GM18507 (cell line): Measurements from ENCODE around the gene MRPS12.
"Not testable (repeated sequence)": the region's sequence is repeated elsewhere in the genome, so short reads cannot be mapped to it uniquely, and the experiment has no call there.

Experiments used
- DNase-seq: peaks from one replicate; pipeline ENCODE4 v3.0.0; 2011; ENCODE audit warnings: low read depth; ENCODE audit not compliant: insufficient read length; ENCODE audit errors: extremely low spot score
- FAIRE-seq: peaks from 2 replicates; lab custom pipeline; 2011; peaks lifted over from hg19 to GRCh38; lab: Jason Lieb, UNC

Gene MRPS12

GRCh38 chr19:38930776-38931520 is at the start of gene MRPS12:
Gene MRPS12, plus strand, starts transcription at chr19:38930944. Its CDS starts 351 bp downstream, at chr19:38931295.
- DNase-seq (peak; percentile 96), FAIRE-seq (peak; percentile 100)

DNA sequence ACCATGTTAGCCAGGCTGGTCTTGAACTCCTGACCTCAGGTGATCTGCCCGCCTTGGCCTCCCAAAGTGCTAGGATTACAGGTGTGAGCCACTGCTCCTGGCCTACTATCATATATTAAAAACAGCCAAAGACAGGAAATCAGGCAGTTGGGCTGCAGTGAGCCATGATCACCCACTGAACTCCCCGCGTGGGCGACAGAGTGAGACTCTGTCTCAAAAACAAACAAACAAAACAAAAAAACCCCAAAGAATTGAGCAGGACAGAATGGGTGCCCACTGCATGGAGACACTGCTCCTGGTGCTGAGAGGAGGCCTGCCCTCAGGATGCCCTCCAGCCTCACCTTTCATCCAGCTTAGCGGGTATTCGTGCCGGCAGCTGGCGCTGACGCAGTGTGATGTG is 47.5 kb upstream of the MRPS12 start:
- FAIRE-seq (no peak), DNase-seq (no peak)

GRCh38 chr19:38884691-38885090 is 46.1 kb upstream of the MRPS12 start:
- not testable (repeated sequence) for FAIRE-seq

GRCh38 chr19:38888876-38889275 is 41.9 kb upstream of the MRPS12 start:
- no peak for FAIRE-seq

More at GRCh38 chr19:38884691-38885090, 46.1 kb upstream of the MRPS12 start:
- not testable (repeated sequence) for DNase-seq

DNA sequence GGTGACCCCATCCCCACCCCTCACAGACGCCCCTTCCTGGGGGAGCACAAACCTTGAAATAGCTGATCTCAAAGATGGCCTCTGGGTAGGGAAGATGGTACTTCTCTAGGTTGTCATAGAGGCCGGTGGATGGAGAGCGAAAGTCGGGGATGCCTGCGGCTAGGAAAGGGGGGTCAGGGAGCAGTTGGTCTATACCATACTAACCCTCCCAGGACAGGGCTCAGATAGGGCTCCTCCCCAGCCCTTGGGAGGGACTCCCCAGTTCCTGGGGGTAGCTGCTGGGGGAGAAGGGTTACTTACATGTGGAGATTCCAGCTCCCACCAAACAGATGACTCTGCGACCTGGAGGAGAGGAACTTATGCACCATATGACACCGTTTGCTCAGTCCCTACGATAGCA is 40.9 kb upstream of the MRPS12 start:
- no peak for DNase-seq
- FAIRE-seq: no peak

More at GRCh38 chr19:38888876-38889275, 41.9 kb upstream of the MRPS12 start:
- DNase-seq: no peak

DNA sequence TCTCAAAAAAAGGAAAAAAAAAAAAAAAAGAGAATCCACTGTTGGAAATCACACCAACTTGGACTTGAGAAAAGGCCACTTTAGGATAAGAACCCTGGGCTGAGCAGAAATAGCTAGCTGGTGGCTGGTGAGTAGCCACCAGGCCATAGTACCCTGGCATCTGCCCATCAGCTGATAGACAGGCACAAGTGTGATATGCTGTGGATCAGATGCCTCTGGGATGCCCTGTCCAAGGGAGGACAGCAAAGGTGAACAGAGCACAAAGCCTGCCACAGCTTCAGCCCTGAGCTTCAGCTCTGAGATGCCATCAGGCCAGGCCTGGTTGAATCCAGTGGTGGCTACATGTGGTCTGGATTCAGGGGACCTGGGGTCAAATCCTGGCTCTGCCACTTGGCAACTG is 40.1 kb upstream of the MRPS12 start:
- FAIRE-seq (no peak), DNase-seq (no peak)

- no peak for DNase-seq
- FAIRE-seq: no peak
These were observed 39.0 kb upstream of the MRPS12 start for GRCh38 chr19:38891771-38892170.

GRCh38 chr19:38892841-38893240 is 37.9 kb upstream of the MRPS12 start:
- no peak for FAIRE-seq
- no peak for DNase-seq

- DNase-seq (no peak), FAIRE-seq (no peak)
These were observed 37.4 kb upstream of the MRPS12 start for GRCh38 chr19:38893341-38893771.

GRCh38 chr19:38894968-38895367 is 35.8 kb upstream of the MRPS12 start:
- FAIRE-seq (no peak), DNase-seq (no peak)

DNA sequence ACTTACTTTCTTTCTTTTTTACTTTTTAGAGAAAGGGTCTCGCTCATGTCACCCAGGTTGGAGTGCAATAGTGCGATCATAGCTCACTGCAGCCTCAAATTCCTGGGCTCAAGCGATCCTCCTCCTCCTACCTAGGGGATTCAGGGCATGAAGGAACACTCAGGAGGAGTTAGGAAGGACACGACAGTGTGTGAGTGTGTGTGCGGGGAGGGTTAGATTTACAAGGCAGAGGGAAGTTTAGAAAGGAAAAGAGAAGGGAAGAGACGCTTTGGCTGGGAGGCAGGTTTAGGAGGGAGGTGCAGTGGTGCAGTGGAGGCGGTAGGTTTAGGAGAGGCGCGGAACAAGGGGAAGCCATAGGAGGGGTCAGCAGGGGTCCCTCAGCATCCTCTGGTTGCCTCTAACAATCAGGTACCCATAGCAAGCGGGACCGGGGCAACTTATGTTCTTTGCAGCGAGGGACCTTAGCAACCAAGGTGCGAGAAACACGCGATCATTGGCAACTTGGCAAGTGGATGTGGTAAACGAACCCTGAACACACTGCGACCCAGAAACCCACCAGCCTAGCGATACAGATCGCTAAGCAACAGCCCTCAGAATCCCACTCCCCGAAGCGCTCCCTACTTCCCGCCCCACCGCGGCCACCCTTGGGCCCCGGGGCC is 31.8 kb upstream of the MRPS12 start:
- FAIRE-seq: no peak
- DNase-seq: no peak

- peak; percentile 97 for DNase-seq
- peak; percentile 99 for FAIRE-seq
These were observed 31.1 kb upstream of the MRPS12 start, which contains the start of the genes NFKBIB and SIRT2 for GRCh38 chr19:38899447-38900201. Gene NFKBIB, plus strand, starts transcription at chr19:38899969. Its CDS starts 64 bp downstream, at chr19:38900033. Gene SIRT2, minus strand, starts transcription at chr19:38899618. Its CDS starts 97 bp downstream, at chr19:38899521.

DNA sequence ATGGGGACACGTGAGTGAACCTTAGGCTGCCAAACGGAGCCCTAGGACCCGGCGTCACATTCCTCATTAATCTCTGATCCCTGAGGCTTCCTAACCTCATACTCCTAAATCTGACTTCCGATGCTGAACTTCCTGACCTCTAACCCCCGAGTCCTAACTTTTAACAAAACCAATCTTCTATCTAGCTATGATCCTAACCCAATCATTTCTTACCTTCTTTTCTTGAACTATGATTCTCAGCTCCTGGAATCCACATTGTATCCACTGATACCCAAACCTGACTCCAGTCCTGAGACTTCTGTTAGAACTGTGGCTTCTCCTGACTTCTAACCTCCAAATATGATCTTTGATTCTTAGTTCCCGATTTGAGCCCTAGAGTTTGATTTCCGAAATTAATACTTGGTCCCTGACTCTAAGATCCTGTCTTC is 30.5 kb upstream of the MRPS12 start:
- no peak for FAIRE-seq
- no peak for DNase-seq

GRCh38 chr19:38900743-38901190 is 30.0 kb upstream of the MRPS12 start:
- no peak for FAIRE-seq
- DNase-seq: no peak

GRCh38 chr19:38901683-38902082 is 29.1 kb upstream of the MRPS12 start:
- DNase-seq (no peak), FAIRE-seq (no peak)

- no peak for FAIRE-seq
- no peak for DNase-seq
These were observed 25.9 kb upstream of the MRPS12 start for GRCh38 chr19:38904581-38905539.

GRCh38 chr19:38905620-38906019 is 25.1 kb upstream of the MRPS12 start:
- no peak for FAIRE-seq
- DNase-seq: no peak

DNA sequence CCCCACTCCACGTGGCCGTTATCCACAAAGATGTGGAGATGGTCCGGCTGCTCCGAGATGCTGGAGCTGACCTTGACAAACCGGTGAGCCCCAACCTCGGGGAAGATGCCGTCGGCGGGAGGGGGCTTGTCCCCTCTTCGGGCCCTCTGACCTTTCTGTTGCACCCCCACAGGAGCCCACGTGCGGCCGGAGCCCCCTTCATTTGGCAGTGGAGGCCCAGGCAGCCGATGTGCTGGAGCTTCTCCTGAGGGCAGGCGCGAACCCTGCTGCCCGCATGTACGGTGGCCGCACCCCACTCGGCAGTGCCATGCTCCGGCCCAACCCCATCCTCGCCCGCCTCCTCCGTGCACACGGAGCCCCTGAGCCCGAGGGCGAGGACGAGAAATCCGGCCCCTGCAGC is 23.5 kb upstream of the MRPS12 start:
- FAIRE-seq (no peak), DNase-seq (no peak)

DNA sequence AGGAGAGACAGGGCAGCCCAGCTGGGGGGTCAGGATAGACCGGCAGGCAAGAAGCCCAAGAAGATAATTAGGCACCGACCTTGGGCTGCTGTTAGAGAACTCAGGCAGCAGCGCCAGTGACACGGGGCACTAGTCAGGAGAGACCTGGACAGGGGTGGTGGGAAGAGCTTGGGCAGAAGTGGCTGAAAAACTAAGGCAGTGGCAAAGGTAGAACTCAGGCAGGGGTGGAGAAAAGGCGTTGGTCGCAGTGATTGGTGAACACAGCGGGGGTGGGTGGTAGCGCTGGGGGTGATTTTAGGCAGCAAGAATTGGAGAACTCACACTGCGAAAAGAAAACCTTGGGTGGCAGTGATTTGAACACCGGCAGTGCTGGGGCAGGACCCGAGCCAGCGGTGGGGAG is 23.1 kb upstream of the MRPS12 start:
- FAIRE-seq (no peak), DNase-seq (no peak)
